Lower lobe of right lung (tissue), 2 donors: ENCODE data around the gene XPO6. TPM values are rescaled to one million over a fixed set of nuclear protein-coding genes. Genes with fewer than 3 reads are reported as not detected.
A peak's percentile ranks its signal among the peaks of the same experiment; 100 is the strongest.

ENCODE experiments used
- ATAC-seq, 2 donors: fragments of 200-7000 bp; cut with Tn5 transposase; one replicate each; pipeline ENCODE4 v1.9.1; 2020 to 2022; ENCODE audit warnings: mild to moderate bottlenecking in 2 of 2, moderate library complexity in 2 of 2
- DNase-seq: peaks from one replicate; pipeline ENCODE4 v3.0.0-alpha.2; 2020
- H3K27ac ChIP-seq: fragments of 200-600 bp; one replicate; pipeline ENCODE4 v1.8.0; 2022
- H3K27me3 ChIP-seq: fragments of 200-600 bp; one replicate; pipeline ENCODE4 v1.8.0; 2022; ENCODE audit warnings: low read depth
- H3K36me3 ChIP-seq: fragments of 200-600 bp; one replicate; pipeline ENCODE4 v1.8.0; 2022; ENCODE audit warnings: mild to moderate bottlenecking
- H3K4me1 ChIP-seq: fragments of 200-600 bp; one replicate; pipeline ENCODE4 v1.8.0; 2022
- H3K4me3 ChIP-seq: fragments of 200-600 bp; one replicate; pipeline ENCODE4 v1.8.0; 2022; ENCODE audit warnings: mild to moderate bottlenecking
- H3K9me3 ChIP-seq: fragments of 200-600 bp; one replicate; pipeline ENCODE4 v1.8.0; 2022
- CTCF ChIP-seq: fragments of 200-600 bp; IDR thresholded peaks from one replicate; pipeline ENCODE4 v1.8.0; 2022; ENCODE audit warnings: antibody characterized with exemption, mild to moderate bottlenecking
- intact Hi-C: fragments of 100-400 bp; cut with DNase I; formaldehyde crosslinking; loops from one replicate; pipeline ENCODE4 v1.11.0; 2022
- total RNA-seq: library from RNA; stranded (reverse); fragmentation: NEBNext Ultra II Directional; extraction: Animal tissue kit (Norgen Biotek cat#: 25700); gene quantifications from one replicate; pipeline ENCODE4 v1.2.1, GENCODE V29; 2021
- donor health status: DM: no; HTN: yes; CAD: no; lungs with severe emphysema.

The XPO6 gene
- total RNA-seq, 1 donor from 2014 or later: 106 TPM

DNA sequence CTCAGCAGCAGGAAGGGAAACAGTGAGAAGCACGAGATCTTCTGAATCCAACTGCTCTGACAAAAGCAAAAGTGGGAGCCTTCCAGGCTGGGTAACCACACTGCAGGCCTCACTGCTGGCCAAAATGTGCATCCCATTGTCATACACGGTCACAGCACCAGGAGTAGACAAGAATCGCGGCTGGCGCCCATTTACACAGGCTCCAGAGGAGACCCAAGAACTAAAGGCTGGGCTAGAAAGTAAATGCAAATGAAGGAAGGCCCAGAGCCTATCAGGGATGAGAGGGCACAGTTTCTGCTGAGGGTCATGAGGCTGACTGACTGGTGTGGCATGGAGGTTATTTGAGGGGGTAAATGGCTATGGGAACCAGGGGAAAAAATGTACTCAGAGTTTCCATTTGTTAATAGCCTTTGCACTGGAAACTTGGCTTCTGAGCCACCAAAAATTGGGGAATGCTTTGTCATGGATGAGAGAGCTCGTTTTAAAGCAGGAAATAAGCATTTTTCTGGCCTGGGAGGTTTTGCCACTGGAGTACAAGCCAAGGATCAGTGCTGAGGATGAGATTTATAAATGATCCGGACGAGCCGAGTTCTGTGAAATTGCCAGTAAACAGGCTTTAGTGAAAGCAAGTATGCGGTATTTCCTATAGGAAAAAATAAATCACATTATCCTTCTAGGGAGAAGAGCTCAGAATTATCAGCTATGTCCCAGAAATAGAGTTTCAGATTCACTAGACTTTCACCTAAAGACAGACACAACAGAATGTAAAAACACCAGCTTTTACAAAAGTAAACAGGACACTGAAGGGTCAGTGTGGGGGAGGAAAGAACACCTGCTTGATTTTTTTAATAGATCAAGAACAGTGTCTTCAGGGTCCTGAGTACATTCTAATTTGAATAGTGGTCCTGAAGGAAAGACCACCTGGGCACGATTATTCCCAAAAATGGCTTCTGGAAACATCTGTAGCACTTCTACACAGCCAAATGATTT lies 81.4 kb downstream of the XPO6 start:
- intact Hi-C loops: no loop called here
- ATAC-seq (no peak), DNase-seq (no peak)
- H3K27me3 ChIP-seq: no peaks in the 10 kb centered on the region
- H3K36me3 ChIP-seq: peaks cover 98% of the 10 kb centered on the region
- no peaks in the 10 kb centered on the region for H3K4me1 ChIP-seq
- no peak overlapping the region for H3K4me3 ChIP-seq
- H3K27ac ChIP-seq: peak overlapping the region; percentile 34
- no peak for TF ChIP-seq CTCF
- H3K9me3 ChIP-seq: no peaks in the 10 kb centered on the region

DNA sequence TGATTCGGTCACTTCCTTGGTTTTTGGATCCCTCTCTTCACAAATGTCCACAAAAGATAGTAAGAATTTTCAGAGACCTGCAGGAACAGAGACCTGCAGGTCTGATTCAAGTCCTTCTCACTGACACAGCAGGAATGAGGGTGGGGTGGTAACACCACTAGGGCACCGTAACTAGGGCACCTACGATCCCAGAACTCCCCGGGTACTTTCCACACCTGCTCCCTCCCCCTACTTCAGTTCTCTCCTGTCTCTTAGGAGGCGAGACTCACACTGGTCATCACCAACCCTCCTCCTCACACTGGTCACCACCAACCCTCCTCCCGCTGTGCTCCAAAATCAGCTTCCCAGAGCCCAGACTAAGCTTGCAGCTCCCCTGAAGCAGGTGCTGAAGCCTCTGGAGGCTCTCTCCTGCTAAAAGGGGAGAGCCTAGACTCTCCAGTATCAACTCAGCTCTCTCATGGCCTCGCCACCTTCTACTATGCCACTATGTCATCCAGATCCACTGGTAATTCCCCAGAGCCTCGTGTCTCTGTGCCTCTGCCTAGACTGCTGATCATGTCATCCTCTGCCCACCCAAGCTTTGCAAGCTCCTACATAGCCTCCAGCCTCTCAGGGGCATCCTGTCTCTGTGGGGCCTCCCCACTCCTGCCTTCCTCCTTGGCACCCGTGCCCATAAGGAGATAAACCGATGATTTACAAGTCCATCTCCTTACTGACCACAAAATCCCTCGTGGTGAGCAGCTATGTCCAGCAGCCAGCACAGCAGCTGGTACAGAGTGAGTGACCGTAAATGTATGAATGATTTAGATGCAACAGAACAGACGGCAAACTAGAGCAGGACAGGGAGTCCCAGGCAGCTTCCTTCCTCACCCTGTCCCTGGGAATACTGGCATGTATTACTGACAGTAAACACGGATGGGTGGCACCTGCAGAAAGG lies 84.8 kb downstream of the XPO6 start:
- Histone ChIP-seq H3K36me3 (peaks cover 97% of the 10 kb centered on the region), H3K27ac (no peak overlapping the region), H3K4me1 (no peaks in the 10 kb centered on the region), H3K4me3 (no peak overlapping the region), H3K27me3 (no peaks in the 10 kb centered on the region), H3K9me3 (no peaks in the 10 kb centered on the region)
- intact Hi-C loops: no loop called here
- ATAC-seq: no peak
- TF ChIP-seq CTCF: no peak
- no peak for DNase-seq

DNA sequence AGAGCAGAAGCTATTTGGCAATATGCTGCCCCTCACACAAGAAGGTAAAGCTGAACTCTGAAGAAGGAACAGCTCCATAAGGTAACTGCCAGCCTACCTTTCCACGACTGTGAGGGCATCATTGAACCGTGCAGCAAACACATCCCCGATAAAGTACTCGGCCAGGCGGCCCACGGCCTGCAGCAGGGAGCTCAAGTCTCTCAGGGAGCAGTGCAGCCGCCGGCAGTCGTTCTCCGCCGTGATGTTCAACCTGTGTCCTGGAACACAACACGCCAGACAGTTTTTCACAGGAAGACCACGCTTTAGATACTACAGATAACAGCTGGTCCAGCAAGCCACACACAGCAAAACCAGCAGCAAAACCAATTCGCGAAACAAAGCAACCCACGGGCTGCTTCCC lies 86.2 kb downstream of the XPO6 start:
- H3K9me3 ChIP-seq: no peaks in the 10 kb centered on the region
- no peaks in the 10 kb centered on the region for H3K4me1 ChIP-seq
- ATAC-seq (no peak), DNase-seq (no peak)
- no peak overlapping the region for H3K4me3 ChIP-seq
- H3K36me3 ChIP-seq: peaks cover 97% of the 10 kb centered on the region
- no peak for TF ChIP-seq CTCF
- intact Hi-C loops: no loop called here
- H3K27me3 ChIP-seq: no peaks in the 10 kb centered on the region
- H3K27ac ChIP-seq: no peak overlapping the region

GRCh38 chr16:28121527-28121926 lies 90.2 kb downstream of the XPO6 start:
- Histone ChIP-seq H3K9me3 (no peaks in the 10 kb centered on the region), H3K27me3 (no peaks in the 10 kb centered on the region), H3K36me3 (peaks cover 99% of the 10 kb centered on the region), H3K4me3 (no peak overlapping the region), H3K4me1 (no peaks in the 10 kb centered on the region), H3K27ac (no peak overlapping the region)
- DNase-seq (no peak), ATAC-seq (no peak)
- TF ChIP-seq CTCF: no peak
- intact Hi-C loops: no loop called here

DNA sequence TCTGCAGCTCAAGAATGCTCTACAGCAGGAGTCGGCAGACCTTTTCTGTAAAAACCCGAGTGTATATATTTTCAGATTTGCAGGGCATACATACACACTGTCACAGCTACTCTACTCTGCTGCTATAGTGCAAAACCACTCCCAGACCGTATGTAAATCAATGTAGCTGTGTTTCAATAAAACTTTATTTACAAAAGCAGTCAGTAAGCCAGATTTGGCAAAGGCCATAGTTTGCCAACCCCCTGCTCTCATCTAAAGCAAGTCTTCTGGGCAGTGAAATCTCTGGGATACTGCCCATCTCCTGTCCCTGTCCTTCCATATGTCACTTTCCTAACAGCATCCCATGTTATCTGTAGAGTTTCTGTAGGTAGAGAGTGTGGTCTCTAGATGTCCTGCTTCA lies 91.0 kb downstream of the XPO6 start:
- no peaks in the 10 kb centered on the region for H3K4me1 ChIP-seq
- H3K27ac ChIP-seq: no peak overlapping the region
- H3K27me3 ChIP-seq: no peaks in the 10 kb centered on the region
- no peak overlapping the region for H3K4me3 ChIP-seq
- H3K9me3 ChIP-seq: no peaks in the 10 kb centered on the region
- DNase-seq: no peak
- peaks cover 99% of the 10 kb centered on the region for H3K36me3 ChIP-seq
- intact Hi-C loops: no loop called here
- TF ChIP-seq CTCF: no peak
- ATAC-seq: no peak
